Posterior cingulate gyrus (tissue), 11 donors: ENCODE measurements around the gene PACS2.
"Not testable (repeated sequence)": the region's sequence is repeated elsewhere in the genome, so short reads cannot be mapped to it uniquely, and the experiment has no call there.

Source experiments
- DNase-seq, 10 donors: peaks; one replicate each; pipeline versions ENCODE4 v3.0.0 to v3.0.0-alpha.2; 2020 to 2021; ENCODE audit warnings: mixed read lengths in 3 of 10
- intact Hi-C: fragments of 100-400 bp; cut with DNase I; formaldehyde crosslinking; loops from one replicate; pipeline ENCODE4 v1.15.1; 2023

PACS2 gene

DNA sequence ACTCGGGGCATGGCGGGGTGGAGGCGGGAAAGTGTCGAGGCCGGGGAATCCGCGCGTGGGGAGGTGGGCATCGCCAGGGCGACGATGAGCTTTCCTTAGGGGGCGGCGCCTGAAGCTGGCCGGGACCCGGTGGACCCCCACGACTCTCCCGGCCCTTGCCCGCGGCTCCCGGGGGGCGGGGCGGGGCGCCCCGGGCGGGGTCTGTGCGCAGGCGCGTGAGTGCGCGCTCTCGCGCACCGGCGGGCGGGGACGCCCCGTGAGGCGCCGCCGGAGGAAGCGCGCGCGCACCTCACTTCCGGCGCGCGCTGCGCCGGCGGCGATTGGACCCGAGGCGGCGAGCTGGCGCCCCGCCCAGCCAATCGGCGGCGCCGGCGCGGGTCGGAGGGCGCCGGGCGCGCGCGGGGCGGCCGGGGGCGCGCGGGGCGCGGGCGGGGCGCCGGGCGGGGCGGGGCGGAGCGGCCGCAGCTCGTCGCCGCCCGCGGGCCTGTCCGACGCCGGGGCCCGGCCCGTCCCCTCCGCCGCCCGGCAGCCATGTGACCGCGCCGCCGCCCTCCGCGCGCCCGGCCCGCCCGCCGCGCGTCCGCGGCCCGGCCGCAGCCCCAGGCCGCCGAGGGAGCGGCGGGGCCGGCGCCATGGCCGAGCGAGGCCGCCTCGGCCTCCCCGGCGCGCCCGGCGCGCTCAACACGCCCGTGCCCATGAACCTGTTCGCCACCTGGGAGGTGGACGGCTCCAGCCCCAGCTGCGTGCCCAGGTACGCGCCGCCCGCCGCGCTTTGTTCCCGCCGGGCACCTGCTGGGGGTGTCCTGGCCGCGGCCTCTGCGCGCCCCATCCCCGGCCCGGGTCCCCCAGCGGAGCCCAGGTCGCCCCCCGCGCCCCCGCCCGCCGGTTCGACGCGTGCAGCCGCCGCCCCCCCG lies at the start of gene PACS2:
PACS2 (plus strand) TSS at position 462 of the 914 bp plus-strand sequence; CDS start at position 633, 171 bp downstream.
- DNase-seq = peak in 7 of 10 donors; percentile 45 to 95 (median 58)
- intact Hi-C loops = loop anchor here (1.0 to 5.0 kb wide), 2 partner anchors 13 to 38 kb away; partner anchors contain the start of gene BRF1

DNA sequence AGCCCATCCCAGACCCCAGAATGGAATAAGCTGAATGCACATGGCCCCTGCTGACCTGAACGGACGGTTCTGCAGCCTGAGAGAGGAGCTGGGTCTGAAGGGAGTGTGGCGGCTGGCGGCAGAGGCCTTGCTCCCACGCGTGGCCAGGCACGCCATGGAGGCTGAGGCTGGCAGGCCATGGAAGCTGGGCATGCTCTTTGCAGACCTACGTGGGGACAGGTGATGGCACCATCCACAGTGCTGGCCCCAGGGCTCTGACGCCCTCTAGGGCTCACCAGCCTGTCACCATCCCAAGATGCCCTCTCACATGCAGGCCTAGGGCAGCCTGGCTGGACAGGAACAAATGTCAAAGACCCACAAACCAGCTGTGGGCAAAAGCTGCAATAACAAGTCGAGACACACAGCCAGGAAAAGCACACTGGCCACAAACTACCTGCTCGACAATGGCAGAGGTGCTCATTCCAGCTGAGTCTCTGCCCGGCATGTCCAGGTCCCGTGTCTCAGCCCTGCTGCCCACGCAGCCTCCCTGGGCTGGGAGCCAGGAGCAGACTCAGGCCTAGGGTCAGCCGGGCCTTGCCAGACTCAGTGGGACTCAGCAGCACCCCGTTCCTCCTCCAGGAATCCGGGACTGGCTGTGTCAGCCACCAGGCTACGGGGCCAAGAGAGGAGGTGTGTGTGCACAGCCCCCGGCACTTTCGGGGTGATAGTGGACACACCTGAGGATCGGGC lies 46.6 kb upstream of the PACS2 start:
- peak in 2 of 10 donors; percentile 63 to 66 for DNase-seq
- intact Hi-C loops = no loop called here

DNA sequence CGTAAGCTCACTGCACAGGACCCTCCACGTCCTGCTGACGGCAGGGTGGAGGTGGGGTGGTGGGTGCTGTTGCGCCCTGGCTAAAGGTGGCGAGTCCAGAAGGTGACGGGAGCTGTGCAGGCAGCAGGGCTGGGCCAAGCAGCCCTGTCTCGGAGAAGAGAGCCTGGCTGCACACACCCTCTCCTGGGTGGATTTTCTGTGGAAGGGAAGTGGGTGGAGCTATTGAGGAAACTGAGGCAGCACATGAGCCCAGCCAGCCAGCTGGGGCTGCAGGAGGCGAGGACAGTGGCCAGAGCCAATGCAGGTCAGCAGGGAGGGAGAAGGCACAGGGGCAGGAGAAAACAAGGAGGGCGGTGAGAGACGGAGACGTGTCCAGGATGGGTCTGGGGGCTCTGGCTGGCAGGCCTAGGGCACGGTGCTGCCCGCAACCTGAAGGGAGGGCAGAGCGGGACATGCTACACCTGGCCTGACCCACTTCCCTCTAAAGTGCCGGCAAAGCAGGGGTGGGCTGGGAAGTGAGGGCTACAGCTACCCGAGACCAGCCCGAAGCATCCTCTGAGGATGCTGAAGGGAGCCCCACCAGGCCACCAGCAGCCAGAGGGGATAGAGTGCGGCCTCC lies 45.7 kb upstream of the PACS2 start:
- DNase-seq = no peak
- intact Hi-C loops = no loop called here

DNA sequence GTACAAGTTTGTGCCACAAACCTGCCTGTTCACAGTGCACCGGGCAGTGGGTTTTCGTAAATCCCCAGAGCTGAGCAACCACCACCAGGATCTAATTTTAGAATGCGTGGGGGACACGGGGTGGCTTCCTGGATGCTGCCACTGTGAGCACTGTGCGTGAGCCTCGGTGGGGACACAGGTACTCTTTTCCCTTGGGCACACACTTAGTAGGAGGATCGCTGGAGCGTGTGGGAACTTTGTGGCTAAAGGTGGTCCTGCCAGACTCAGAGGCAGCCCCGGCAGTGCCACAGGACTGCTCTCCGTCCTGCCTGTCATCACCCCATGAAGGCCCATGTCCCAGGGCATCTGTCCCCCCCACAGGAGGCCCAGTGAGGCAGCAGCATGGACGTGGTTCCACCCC lies 45.1 kb upstream of the PACS2 start:
- no peak for DNase-seq
- intact Hi-C loops = no loop called here

DNA sequence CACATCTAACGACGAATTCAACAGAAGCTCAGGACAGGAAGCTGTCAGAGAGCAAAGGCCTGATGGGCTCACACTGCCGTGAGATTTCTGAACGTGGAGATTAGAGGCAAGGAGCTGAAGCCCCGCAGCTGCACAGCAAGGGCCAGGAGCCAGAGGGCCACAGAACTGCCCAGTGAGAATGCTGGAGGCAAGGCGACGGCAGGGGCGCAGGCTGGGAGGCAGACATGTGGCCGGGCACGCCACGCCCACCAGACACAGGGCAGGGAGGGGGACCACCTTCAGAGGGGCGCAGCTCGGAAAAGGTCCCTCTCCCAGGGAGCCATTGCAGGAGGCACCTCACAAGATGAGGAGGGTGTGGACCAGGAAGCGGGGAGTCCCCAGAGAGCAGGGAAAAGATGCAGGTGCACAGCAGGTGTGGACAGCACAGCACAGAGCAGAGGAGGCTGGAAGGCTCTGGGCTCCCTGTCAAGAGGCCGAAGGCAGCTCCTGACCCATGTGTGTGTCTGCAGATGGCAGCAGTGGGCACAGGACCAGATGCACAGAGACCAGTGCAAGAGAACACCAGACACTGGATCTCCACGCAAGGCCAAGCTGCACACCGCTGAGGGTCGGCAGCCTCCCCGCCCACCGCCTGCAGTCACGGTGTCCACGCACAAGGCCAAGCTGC lies 43.2 kb upstream of the PACS2 start:
- peak in 5 of 10 donors; percentile 33 to 92 (median 40) for DNase-seq
- intact Hi-C loops = no loop called here

DNA sequence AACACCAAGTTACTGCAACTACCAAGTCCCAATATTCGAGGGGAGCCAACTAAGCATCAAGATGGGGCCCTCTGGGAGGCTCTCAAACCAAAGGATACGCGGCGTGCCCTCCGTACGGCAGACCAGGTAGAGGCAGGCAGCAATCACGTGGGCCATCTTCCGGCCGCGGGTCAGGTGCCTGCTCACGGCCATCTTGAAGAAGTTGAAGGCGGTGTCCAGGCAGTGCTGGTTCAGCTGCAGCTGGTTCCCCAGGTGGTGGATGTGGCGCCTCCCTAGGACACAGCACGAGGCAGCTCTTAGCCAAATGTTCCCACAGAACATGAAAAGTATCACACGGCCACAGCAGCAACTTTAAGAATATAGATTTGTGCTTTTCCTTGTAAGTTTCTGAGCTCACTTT lies 41.9 kb upstream of the PACS2 start:
- peak in 1 of 10 donors; percentile 82 for DNase-seq
- intact Hi-C loops = no loop called here

DNA sequence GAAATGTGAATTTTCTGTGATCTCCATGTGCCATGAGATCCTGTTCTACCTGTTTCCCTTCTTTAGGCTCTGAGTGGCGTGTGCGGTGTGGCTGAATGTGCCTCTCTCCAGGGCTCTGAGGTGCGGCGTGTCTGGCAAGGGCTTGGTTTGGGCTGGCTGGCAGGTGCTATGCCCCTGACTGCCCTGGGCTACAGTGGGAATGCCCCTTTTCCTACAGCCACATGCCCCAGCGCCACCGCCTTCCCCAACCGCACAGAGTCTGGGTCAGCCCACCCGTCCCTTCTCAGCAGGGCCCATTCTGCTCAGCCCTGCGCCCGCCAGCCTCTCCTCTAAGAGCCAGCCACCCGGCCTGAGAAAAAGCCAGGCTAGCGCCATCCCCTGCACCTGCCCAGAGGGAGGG lies 41.5 kb upstream of the PACS2 start:
- peak in 1 of 10 donors; percentile 62 for DNase-seq
- intact Hi-C loops = no loop called here

DNA sequence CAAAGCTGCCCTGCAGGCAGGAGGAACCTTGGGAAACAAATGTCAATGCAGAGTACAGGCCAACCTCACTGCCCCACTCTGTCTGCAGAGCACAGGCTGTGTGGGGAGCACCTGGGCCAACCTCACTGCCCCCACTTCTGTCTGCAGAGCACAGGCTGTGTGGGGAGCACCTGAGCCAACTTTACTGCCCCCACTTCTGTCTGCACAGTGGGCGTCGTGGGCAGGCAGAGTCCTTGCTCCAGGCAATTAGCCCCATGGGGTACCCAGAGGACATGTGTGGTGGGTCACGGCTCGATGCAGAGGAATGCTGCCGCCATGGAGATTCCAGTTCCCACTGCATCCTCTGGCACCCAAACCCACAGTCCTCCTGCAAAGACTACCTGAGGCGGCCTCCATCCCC lies 39.9 kb upstream of the PACS2 start:
- no peak for DNase-seq
- intact Hi-C loops = no loop called here

DNA sequence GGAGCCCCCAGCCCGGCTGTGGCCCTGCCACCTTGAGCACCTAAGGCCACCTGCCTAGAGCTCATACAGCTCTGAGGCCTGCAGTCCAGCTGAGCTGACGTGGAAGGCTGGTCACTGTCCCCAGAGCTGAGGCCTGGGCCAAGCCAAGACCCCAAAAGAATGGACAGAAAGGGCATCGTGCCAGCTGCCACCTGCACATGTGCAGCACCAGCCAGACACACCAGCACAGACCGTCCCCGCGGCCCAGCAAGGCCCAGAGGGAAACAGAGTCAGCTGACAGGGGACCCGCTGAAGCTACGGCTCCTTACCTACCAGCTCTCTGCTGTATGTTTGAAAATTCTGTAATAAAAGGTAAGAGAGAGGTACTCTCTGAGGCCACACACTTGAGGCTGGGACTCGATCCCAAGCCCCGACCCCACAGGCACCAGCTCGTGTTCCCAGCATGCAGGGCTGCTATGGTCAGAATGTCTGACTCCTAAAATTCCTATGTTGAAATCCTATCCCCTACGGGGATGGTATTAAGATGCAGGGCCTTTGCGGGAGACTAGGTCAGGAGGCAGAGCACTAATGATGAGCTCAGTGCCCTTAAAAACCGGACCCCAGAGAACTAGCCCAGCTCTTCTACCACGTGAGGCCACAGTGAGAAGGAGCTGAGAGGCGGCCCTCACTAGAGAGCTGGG lies 39.1 kb upstream of the PACS2 start:
- DNase-seq = no peak
- intact Hi-C loops = no loop called here

DNA sequence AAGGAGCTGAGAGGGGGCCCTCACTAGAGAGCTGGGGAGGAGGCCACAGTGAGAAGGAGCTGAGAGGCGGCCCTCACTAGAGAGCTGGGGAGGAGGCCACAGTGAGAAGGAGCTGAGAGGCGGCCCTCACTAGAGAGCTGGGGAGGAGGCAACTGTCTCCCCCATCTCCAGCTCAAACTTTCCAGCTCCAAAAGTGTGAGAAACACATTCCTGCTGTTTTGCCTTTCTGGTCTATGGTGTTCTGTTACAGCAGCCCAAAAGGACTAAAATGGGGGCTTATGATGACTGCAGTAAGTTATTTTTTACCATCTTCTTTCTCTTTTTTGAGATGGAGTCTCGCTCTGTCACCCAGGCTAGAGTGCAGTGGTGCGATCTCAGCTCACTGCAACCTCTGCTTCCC lies 37.1 kb upstream of the PACS2 start:
- intact Hi-C loops, DNase-seq: not testable (repeated sequence)

DNA sequence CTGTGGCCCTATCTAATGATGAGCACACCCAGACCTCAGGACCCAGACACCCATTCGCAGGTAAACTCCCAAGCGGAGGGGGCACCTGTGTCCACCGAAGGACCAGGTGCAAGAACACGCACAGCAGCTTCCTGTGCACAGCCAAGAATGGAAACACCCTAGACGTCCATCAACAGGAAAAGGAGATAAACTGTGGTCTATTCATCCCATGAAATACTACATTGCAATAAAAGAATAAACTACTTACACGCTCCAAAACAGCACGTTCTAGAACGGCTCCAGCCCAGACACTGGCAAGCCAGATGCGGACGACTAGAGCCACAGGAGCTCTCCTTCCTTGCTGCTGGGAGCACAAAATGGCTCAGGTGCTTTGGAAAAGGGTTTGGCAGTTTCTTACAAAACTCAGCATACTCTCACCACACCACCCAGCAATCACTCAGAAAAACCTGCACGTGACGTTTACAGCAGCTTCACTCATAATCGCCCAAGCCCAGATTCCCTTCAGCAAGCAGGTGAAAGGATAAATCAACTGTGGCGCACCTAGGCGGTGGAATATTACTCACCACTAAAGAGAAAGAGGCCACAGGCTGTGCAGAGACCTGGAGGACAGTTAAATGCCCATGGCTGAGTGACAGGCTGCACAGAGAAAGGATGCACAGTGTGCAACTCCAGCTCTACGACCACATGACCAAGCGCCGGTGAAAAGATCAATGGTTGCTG lies 34.7 kb upstream of the PACS2 start:
- intact Hi-C loops = no loop called here
- no peak for DNase-seq

DNA sequence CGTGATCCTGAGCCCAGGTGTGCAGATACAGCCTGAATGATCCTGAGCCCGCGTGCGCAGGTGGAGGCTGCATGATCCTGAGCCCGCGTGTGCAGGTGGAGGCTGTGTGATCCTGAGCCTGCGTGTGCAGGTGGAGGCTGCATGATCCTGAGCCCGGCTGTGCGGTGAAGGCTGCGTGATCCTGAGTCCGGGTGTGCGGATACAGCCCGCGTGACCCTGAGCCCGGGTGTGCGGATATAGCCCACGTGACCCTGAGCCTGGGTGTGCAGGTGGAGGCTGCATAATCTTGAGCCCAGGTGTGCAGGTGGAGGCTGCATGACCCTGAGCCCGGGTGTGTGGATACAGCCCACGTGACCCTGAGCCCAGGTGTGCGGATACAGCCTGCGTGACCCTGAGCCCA lies 34.0 kb upstream of the PACS2 start:
- intact Hi-C loops = no loop called here
- no peak for DNase-seq

DNA sequence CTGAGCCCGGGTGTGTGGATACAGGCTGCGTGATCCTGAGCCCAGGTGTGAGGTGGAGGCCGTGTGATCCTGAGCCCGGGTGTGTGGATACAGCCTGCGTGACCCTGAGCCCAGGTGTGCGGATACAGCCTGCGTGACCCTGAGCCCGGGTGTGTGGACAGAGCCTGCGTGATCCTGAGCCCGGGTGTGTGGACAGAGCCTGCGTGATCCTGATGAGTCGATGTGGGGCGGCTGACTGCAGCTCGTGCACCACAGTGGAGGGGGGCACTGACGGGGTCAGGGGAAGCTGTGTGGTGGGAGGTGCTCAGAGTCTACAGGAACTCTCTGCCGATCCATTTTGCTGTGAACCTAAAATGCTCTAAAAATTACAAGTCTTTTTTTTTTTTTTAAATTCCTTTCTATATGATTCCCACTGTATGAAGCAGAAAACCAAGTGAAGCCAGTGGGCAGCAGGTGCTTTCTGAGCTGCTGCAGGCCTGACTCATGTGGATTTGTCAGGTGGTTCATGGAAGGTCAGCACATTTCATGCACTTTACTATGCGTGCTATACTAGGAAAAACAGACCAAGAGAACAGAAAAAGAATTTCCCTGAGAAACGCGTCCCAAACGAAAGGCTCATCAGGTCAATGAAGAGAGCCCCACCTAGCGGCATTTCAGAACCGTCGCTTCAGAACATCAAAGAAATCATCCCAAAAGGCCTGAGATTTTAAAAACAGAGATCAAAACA lies 33.0 kb upstream of the PACS2 start:
- DNase-seq = peak in 4 of 10 donors; percentile 31 to 86 (median 43)

DNA sequence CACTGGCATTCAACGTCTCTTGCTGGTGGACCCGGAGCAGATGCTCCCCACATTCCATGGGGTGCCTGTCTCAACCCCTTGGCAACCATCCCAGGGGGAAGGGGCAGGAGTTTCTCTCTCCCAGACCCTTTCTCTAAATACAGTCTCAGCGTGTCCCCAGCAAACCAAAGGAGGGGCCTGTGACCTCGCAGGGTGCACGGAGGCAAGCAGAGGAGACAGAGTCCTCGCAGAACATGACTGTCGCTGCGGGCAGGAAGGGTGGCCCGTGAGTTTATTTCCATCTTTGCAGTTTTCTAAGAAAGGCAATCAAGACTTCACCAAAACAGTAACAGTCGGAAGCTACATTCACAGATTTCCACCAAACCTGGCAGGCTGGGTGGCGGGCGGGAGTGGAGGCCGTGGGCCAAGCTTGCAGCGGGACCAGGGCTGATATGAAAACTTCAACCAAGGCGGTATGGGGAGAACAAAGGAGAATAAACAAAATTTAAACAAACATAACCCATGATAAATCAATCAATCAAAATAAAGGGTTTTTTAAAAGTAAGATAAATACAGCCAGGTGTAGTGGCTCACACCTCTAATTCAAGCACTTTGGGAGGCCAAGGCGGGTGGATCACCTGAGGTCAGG lies 32.3 kb upstream of the PACS2 start:
- intact Hi-C loops = loop anchor here (1.0 kb wide), 1 partner anchor 79 kb away; no protein-coding TSS in a partner anchor
- DNase-seq = no peak

More for the DNA sequence above, 33.0 kb upstream of the PACS2 start:
- intact Hi-C loops = loop anchor here (1.0 kb wide), 2 partner anchors 78 to 191 kb away; no protein-coding TSS in a partner anchor

DNA sequence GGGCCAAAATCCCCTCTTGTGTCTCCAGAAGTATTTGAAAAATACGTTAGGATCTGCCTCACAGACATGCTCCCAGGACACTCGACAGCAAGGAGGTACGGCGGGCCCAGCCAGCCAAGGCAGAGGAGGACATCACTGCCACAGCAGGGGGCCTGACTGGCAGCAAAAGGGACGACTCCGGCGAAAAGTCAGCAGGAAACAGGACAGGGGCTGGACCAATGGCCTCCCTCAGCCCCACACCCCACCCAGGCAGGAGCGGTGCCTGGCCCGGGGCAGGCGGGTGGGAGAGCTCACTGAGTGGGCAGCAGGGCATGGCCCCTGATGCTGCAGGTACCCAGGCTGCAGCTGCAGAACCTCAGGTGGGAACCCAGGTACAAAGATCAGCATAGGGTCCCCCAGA lies 31.5 kb upstream of the PACS2 start:
- DNase-seq = no peak
- intact Hi-C loops = no loop called here

DNA sequence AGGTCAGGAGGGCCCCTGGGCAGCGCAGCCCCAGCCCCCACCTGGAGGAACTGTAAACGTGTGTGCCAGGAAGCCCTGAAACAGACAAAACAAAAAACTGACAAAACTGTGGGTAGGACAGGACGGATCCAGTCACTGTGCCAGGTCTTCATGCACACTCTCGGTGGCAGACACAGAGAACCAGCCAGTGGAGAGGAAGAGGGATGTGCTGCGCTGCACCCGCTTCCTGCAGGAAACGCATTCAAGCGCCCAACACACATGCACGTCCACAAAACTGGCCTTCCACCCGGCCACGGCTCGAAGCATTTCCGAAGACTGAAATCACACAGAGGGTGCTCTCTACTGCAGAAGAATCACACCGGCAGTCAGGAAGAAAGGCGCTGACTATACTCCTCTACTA lies 30.6 kb upstream of the PACS2 start:
- intact Hi-C loops = loop anchor here (2.0 kb wide), 1 partner anchor 199 kb away; no protein-coding TSS in a partner anchor
- DNase-seq = peak in 1 of 10 donors; percentile 80

DNA sequence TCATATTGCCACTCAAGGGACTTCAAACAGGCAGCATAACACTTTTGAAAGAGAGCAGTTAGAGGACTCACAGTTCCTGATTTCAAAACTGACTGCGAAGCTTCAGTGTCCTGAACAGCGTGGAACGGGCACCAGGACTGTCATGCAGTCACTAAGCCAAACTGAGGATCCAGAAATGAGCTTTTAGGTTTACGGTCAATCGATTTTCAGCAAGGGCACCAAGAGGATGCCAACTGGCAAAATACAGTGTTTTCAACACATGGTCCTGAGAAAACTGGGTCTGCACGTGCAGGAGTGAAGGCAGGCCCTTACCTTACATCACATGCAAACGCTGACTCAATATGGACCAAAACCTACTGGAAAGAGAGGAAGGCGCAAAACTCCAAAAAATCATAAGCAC lies 29.4 kb upstream of the PACS2 start:
- DNase-seq = no peak
- intact Hi-C loops = loop anchor here (2.0 kb wide), 1 partner anchor 200 kb away; no protein-coding TSS in a partner anchor

DNA sequence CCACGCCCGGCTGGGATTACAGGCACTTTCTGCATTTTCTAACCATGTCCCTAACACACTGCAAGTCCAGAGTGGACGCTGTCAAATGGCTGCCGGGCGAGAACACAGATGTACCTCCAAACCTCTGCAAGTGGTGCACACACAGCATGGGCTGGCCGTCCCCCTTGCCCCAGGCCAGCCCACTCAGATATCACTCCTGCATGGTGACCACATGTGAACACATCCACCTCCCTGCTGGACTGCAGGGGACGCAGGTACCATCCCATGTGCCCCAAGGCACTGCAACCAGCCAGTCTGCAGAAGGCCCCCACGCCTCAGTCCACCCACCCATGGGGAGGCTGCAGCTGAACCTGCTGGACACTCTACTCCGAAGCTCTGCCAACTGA lies 27.8 kb upstream of the PACS2 start:
- no peak for DNase-seq
- intact Hi-C loops = no loop called here
